Cardiac septum (tissue), 1 donor: Measurements from ENCODE around the gene CTNNBL1. TPM values are rescaled to one million over a fixed set of nuclear protein-coding genes. Genes with fewer than 3 reads are reported as not detected.
"Not testable (repeated sequence)": the region's sequence is repeated elsewhere in the genome, so short reads cannot be mapped to it uniquely, and the experiment has no call there.

Experiments used
- DNase-seq: peaks from one replicate; pipeline ENCODE4 v3.0.0-alpha.2; 2020; ENCODE audit warnings: low spot score
- intact Hi-C: fragments of 100-400 bp; cut with DNase I; formaldehyde crosslinking; loops from one replicate; pipeline ENCODE4 v1.14.0; 2022
- total RNA-seq: library from RNA; stranded (reverse); fragmentation: NEBNext Ultra II Directional; extraction: Animal tissue kit (Norgen Biotek cat#: 25700); gene quantifications from one replicate; pipeline ENCODE4 v1.2.1, GENCODE V29; 2021
- donor health status: DM: no; HTN: no; CAD: no.

Gene CTNNBL1
- total RNA-seq, 1 donor from 2014 or later, result 42.1 TPM

GRCh38 chr20:37702403-37703034 is 8.7 kb downstream of the CTNNBL1 start:
- DNase-seq, result no peak
- intact Hi-C loops, result no loop called here

DNA sequence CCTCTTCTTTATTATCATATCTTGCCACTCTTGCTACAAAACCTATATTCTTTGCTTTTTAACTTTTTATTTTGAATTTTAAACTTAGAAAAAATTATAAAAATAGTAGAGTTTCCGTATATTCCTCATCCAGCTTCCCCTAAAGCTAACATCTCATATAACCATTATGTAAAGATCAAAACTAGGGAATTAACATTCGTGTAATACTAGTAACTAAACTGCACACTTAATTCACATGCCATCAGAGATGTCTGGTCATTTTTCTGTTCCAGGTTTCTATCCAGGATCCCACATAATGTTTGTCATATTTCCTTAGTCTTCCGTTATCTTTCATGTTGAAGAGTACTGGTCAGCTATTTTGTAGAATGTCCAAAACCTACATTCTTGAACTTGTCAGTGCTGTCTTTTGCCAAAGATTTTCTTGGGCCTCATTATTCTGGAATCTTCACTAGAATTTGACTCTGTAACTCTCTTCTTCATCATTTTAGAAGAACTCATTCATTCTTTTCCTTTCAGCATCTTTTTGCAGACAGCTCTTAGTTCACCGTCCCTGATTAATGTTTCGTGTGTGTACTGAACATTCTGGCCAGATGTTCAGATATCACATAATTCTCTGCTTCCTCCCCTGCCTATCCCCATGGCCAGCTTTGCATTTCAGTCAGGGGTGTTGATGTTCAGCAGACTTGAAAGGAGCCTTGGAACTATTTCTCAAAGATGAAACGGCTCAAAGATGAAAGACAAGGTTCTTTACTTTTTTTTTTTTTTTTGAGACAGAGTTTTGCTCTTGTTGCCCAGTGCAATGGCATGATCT is 9.4 kb downstream of the CTNNBL1 start:
- intact Hi-C loops, result no loop called here
- DNase-seq, result no peak

- no peak for DNase-seq
- intact Hi-C loops, result no loop called here
Observed at GRCh38 chr20:37704955-37705354, 11.1 kb downstream of the CTNNBL1 start.

DNA sequence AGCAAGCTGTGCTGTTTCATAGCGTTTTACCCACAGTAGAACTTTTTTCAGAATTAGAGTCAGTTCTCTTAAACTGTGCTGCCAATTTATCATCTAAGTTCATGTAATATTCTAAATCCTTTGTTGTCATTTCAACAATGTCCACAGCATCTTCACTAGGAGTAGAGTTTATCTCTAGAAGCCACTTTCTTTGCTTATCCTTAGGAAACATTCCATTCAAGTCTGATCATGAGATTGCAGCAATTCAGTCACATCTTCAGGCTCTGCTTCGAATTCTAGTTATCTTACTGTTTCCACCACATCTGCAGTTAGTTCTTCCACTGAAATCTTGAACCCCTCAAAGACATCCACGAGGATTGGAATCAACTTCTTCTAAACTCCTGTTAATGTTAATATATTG is 12.5 kb downstream of the CTNNBL1 start:
- intact Hi-C loops, result no loop called here
- no peak for DNase-seq

GRCh38 chr20:37711001-37711400 is 17.2 kb downstream of the CTNNBL1 start:
- intact Hi-C loops, result no loop called here

GRCh38 chr20:37711994-37712964 is 18.4 kb downstream of the CTNNBL1 start:
- intact Hi-C loops, result no loop called here
- DNase-seq, result peak; percentile 76

More at GRCh38 chr20:37711001-37711400, 17.2 kb downstream of the CTNNBL1 start:
- DNase-seq, result no peak

DNA sequence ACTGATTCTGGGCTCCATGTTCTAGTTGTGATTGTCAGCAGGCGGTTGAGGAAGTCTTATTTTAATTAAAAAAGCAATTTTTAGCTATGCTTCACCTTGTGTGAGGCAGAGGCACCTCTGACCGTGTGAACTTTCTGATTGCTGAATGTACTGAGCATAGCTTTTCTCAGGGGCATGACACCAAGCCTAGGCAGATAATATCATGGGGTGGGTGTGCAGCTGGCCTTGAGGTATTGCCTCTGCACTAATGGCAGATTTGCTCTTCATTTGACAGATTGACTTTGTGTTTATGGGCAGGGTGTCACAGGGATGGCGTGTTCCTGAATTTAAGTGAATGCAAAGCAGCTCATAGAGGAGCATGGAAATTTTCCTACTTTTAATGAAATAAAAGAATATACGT is 19.6 kb downstream of the CTNNBL1 start:
- DNase-seq, result no peak
- intact Hi-C loops, result no loop called here

DNA sequence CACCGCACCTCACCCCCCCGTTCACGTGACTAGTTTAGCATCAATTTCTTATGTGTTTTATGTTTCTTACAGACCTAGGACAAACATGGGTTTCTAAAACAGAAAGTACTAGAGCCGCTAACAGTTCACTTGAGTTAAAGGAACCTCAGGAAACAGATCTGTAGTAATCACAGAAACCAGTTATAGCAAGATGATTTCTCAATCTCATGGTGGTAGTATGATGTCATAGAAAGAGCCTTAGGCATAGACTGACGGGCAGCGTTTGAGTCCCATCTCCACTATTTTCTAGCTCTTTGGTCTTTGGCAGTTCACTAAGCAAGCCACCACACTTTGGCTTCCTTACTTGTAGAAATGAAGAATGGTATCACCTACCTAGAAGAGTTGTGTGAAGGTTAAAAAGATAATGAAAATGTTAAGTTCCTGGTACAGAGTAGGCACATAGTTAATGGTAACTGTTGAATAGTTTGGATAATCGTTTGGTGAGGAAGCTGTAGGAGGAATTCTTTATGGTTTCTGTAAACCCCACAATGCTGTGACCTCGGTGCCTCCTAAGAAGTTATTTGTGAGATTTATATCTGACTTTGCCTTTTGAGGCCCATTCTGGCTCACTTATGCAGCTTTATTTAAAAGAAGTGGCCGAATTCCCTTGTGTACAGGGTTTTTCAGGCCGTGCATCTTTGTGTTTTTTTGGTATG is 21.3 kb downstream of the CTNNBL1 start:
- intact Hi-C loops, result no loop called here

GRCh38 chr20:37721751-37722150 is 27.9 kb downstream of the CTNNBL1 start:
- DNase-seq, result no peak
- intact Hi-C loops, result no loop called here

More for the DNA sequence above, 21.3 kb downstream of the CTNNBL1 start:
- no peak for DNase-seq

DNA sequence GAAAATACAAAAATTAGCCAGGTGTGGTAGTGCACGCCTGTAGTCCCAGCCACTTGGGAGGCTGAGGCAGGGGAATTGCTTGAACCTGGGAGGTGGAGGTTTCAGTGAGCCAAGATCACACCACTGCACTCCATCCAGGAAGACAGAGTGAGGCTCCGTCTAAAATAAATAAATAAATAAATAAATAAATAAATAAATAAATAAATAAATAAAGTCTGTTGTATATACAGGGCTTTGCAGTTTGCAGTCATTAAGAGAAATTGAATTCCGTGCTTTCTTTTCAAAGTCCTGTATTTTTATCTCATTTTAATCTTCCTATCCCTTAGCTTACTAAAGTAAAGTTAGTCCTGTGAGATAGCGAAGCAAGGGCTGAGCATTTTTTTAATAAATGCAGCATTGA is 28.5 kb downstream of the CTNNBL1 start:
- intact Hi-C loops, DNase-seq: not testable (repeated sequence)

DNA sequence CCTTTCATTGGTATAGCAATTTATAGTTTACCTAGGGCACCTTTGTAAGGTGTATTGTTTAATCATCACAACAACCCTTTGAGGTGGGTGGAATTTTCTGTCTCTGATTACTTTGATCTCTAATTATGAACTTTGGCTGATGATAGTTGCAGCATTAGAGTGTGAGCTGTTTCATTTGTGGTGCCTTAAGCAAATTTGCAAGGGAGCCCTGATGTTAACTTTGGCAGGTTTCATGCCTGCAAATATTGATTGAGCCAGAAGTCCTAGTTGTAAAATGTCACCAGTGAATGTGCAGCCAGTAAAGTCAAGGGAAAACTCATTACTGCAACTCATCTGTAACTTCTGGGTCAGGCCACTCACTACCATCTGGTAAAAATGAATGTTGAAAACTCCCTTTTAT is 29.8 kb downstream of the CTNNBL1 start:
- DNase-seq, result no peak
- intact Hi-C loops, result no loop called here

- no peak for DNase-seq
Observed at GRCh38 chr20:37725165-37725564, 31.3 kb downstream of the CTNNBL1 start.

GRCh38 chr20:37725855-37726254 is 32.0 kb downstream of the CTNNBL1 start:
- DNase-seq, result no peak

More at GRCh38 chr20:37725165-37725564, 31.3 kb downstream of the CTNNBL1 start:
- intact Hi-C loops, result no loop called here

GRCh38 chr20:37726321-37726720 is 32.5 kb downstream of the CTNNBL1 start:
- intact Hi-C loops, result no loop called here
- no peak for DNase-seq

More at GRCh38 chr20:37725855-37726254, 32.0 kb downstream of the CTNNBL1 start:
- intact Hi-C loops, result no loop called here

GRCh38 chr20:37726971-37727956 is 33.4 kb downstream of the CTNNBL1 start:
- intact Hi-C loops, result no loop called here
- no peak for DNase-seq

DNA sequence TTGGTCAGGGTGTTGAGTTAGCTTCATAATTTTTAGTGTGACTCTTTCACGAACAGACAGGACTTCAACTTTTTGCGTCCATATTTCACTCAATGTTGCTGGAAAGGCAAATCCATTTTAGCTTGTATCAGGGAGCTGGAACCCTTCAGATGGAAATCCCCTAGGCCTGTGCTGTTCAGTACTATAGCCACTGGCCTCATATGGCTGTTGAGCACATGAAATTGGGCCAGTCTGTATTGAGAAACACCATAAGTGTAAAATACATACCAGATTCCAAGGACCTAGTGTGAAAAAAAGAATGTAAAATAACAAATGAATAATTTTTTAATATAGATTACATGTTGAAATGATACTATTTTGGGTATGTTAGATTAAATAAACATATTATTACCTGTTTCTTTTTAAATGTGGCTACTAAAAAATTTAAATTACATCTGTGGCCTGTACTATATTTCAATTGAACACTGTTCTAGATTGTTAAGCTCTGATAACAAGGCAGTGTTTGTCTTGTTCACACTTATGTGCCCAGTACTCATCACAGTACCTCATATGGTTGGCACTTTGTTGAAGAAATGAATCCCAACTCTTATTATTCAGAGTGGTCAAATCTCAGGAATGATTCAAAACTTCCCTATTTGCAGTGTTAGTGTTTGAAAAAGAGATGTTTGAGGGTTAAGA is 34.3 kb downstream of the CTNNBL1 start:
- intact Hi-C loops, result no loop called here

GRCh38 chr20:37728635-37728983 is 34.8 kb downstream of the CTNNBL1 start:
- intact Hi-C loops, result no loop called here
- no peak for DNase-seq

More for the DNA sequence above, 34.3 kb downstream of the CTNNBL1 start:
- no peak for DNase-seq

- no peak for DNase-seq
- intact Hi-C loops, result no loop called here
Observed at GRCh38 chr20:37729452-37729851, 35.6 kb downstream of the CTNNBL1 start.
